GM23338 (cell line): ENCODE results near the gene SPRR2B.

ENCODE experiments used
- CREB1 ChIP-seq: fragments of 250-450 bp; sonication (Bioruptor Pico); IDR thresholded peaks from 2 replicates; pipeline ENCODE4 v1.5.0; 2020; ENCODE audit warnings: low read depth, mild to moderate bottlenecking, moderate library complexity
- CTCF ChIP-seq, 2 experiments: fragments of 200-600 bp in 1 of 2; sonication (generic) in 1 of 2; conservative IDR thresholded peaks; 2 replicates each; pipeline versions ENCODE4 v1.5.1 to v1.6.1; 2016 to 2017; ENCODE audit warnings: antibody characterized with exemption in 2 of 2, low read depth in 2 of 2, mild to moderate bottlenecking in 2 of 2, moderate library complexity in 1 of 2
- ETS1 ChIP-seq: IDR thresholded peaks from 2 replicates; pipeline ENCODE4 v1.6.1; 2016; ENCODE audit warnings: antibody characterized with exemption
- EZH2 ChIP-seq: fragments of 200-600 bp; sonication (generic); IDR thresholded peaks from one replicate; pipeline ENCODE4 v1.8.0; 2017; ENCODE audit warnings: antibody characterized with exemption, mild to moderate bottlenecking, low read depth; ENCODE audit not compliant: unreplicated experiment
- EZH2phosphoT487 ChIP-seq: fragments of 200-600 bp; sonication (generic); IDR thresholded peaks from one replicate; pipeline ENCODE4 v1.8.1; 2018; ENCODE audit warnings: antibody characterized with exemption; ENCODE audit not compliant: unreplicated experiment
- JUNB ChIP-seq: IDR thresholded peaks from one replicate; pipeline ENCODE4 v1.6.1; 2016; ENCODE audit warnings: antibody characterized with exemption; ENCODE audit not compliant: unreplicated experiment
- NANOG ChIP-seq: IDR thresholded peaks from 2 replicates; pipeline ENCODE4 v1.6.1; 2016; ENCODE audit warnings: antibody characterized with exemption, borderline replicate concordance
- POLR2AphosphoS5 ChIP-seq: IDR thresholded peaks from 2 replicates; pipeline ENCODE4 v1.6.1; 2016; ENCODE audit warnings: antibody characterized with exemption, low read depth
- REST ChIP-seq: IDR thresholded peaks from one replicate; pipeline ENCODE4 v1.6.1; 2018; ENCODE audit warnings: antibody characterized with exemption; ENCODE audit not compliant: unreplicated experiment
- STAT1 ChIP-seq: IDR thresholded peaks from one replicate; pipeline ENCODE4 v1.6.1; 2016; ENCODE audit warnings: antibody characterized with exemption; ENCODE audit not compliant: unreplicated experiment
- ZNF114 ChIP-seq: fragments of 250-450 bp; sonication (Bioruptor Pico); IDR thresholded peaks from 2 replicates; pipeline ENCODE4 v1.5.0; 2020; ENCODE audit warnings: mild to moderate bottlenecking, moderate library complexity
- ZNF331 ChIP-seq: fragments of 250-450 bp; sonication (Bioruptor Pico); IDR thresholded peaks from 2 replicates; pipeline ENCODE4 v1.5.0; 2020; ENCODE audit warnings: low read depth, mild to moderate bottlenecking, moderate library complexity
- ZNF462 ChIP-seq: fragments of 250-450 bp; sonication (Bioruptor Pico); IDR thresholded peaks from 2 replicates; pipeline ENCODE4 v1.5.0; 2020; ENCODE audit warnings: mild to moderate bottlenecking, moderate library complexity

- no peak for TF ChIP-seq POLR2AphosphoS5
- no peak for TF ChIP-seq CTCF (conservative IDR thresholded peaks at IDR 0.05; ENCODE audit: low read depth in 2 of 2)
- TF ChIP-seq EZH2, result no peak
- no peak for TF ChIP-seq REST
- no peak for TF ChIP-seq EZH2phosphoT487
- TF ChIP-seq CREB1, result no peak
- TF ChIP-seq NANOG, result no peak
- TF ChIP-seq STAT1, result no peak
- TF ChIP-seq ETS1, result no peak
- no peak for TF ChIP-seq ZNF114 (CRISPR knock-in tag)
- TF ChIP-seq JUNB, result no peak
- TF ChIP-seq ZNF462 (CRISPR knock-in tag), result no peak
- no peak for TF ChIP-seq ZNF331 (CRISPR knock-in tag)
Observed at GRCh38 chr1:153070243-153070642, 1.2 kb downstream of the SPRR2B start.
